Measurements from ENCODE around the gene PCSK4.
"Not testable (repeated sequence)": the region's sequence is repeated elsewhere in the genome, so short reads cannot be mapped to it uniquely, and the experiment has no call there.

PCSK4 gene

GRCh38 chr19:1452802-1453524 lies 37.2 kb downstream of the PCSK4 start:
- DNase-seq: no peak

- DNase-seq: no peak
Observed at GRCh38 chr19:1451916-1452801, 38.0 kb downstream of the PCSK4 start.

GRCh38 chr19:1450735-1451731 lies 39.1 kb downstream of the PCSK4 start:
- no peak for DNase-seq

- DNase-seq: peak; percentile 65
Observed at GRCh38 chr19:1449467-1450442, 40.4 kb downstream of the PCSK4 start, which contains the start of gene APC2. Gene APC2, plus strand, starts transcription at chr19:1450121. Its CDS starts 2,881 bp downstream, at chr19:1453002.

GRCh38 chr19:1447944-1448343 lies 42.2 kb downstream of the PCSK4 start:
- DNase-seq: no peak

GRCh38 chr19:1447504-1447903 lies 42.6 kb downstream of the PCSK4 start:
- no peak for DNase-seq

- no peak for DNase-seq
Observed at GRCh38 chr19:1446713-1447481, 43.3 kb downstream of the PCSK4 start.

- no peak for DNase-seq
Observed at GRCh38 chr19:1445932-1446712, 44.0 kb downstream of the PCSK4 start.

- DNase-seq: peak; percentile 89
Observed at GRCh38 chr19:1445185-1445931, 44.8 kb downstream of the PCSK4 start.

- no peak for DNase-seq
Observed at GRCh38 chr19:1441677-1442438, 48.3 kb downstream of the PCSK4 start.

GRCh38 chr19:1441022-1441426 lies 49.1 kb downstream of the PCSK4 start:
- DNase-seq: no peak

- no peak for DNase-seq
Observed at GRCh38 chr19:1440418-1440801, 49.7 kb downstream of the PCSK4 start.

GRCh38 chr19:1439525-1440417 lies 50.4 kb downstream of the PCSK4 start:
- not testable (repeated sequence) for DNase-seq

- DNase-seq: no peak
Observed at GRCh38 chr19:1438933-1439354, 51.2 kb downstream of the PCSK4 start.

- DNase-seq: peak; percentile 96
Observed at GRCh38 chr19:1438035-1438932, 51.9 kb downstream of the PCSK4 start, which contains the start of gene RPS15. Gene RPS15, plus strand, starts transcription at chr19:1438396. Its CDS starts 30 bp downstream, at chr19:1438426.

- DNase-seq: no peak
Observed at GRCh38 chr19:1437609-1438008, 52.5 kb downstream of the PCSK4 start.
